Stomach (tissue), 9 donors: ENCODE results near the gene NINL. TPM values are rescaled to one million over a fixed set of nuclear protein-coding genes. Genes with fewer than 3 reads are reported as not detected.
A peak's percentile ranks its signal among the peaks of the same experiment; 100 is the strongest.

Source experiments
- DNase-seq, 2 donors: peaks; one replicate each; pipeline versions ENCODE4 v3.0.0 to v3.0.0-alpha.2; 2013 to 2019
- H3K27ac ChIP-seq, 5 donors: fragments of 200-600 bp in 4 of 5; sonication (generic) in 4 of 5; one replicate each; pipeline ENCODE4 v1.5.1; 2013 to 2019; ENCODE audit warnings: mild to moderate bottlenecking in 1 of 5, moderate library complexity in 1 of 5
- H3K27me3 ChIP-seq, 3 donors: fragments of 200-600 bp; sonication (generic); one replicate each; pipeline ENCODE4 v1.5.1; 2017 to 2019; ENCODE audit warnings: mixed run types in 1 of 3
- H3K36me3 ChIP-seq, 4 donors: fragments of 200-600 bp; sonication (generic); 1 replicate in 3 of 4; 2 replicates in 1 of 4; pipeline ENCODE4 v1.5.1; 2016 to 2019
- H3K4me1 ChIP-seq, 4 donors: fragments of 200-600 bp; sonication (generic); one replicate each; pipeline ENCODE4 v1.5.1; 2016 to 2019
- H3K4me3 ChIP-seq, 4 donors: fragments of 200-600 bp; sonication (generic) in 3 of 4; one replicate each; pipeline ENCODE4 v1.5.1; 2016 to 2019; ENCODE audit warnings: mild to moderate bottlenecking in 1 of 4
- H3K9me3 ChIP-seq, 4 donors: fragments of 200-600 bp; sonication (generic); one replicate each; pipeline ENCODE4 v1.5.1; 2016 to 2019
- EP300 ChIP-seq: sonication (generic); formaldehyde crosslinking; IDR thresholded peaks from one replicate; pipeline ENCODE4 v1.6.1; 2017; ENCODE audit warnings: antibody characterized with exemption
- POLR2A ChIP-seq, 4 donors: fragments of 450-650 bp; IDR thresholded peaks; one replicate each; pipeline ENCODE4 v1.6.1; 2016; ENCODE audit warnings: antibody characterized with exemption in 4 of 4, control low read depth in 2 of 4, mild to moderate bottlenecking in 1 of 4, moderate library complexity in 1 of 4
- POLR2AphosphoS5 ChIP-seq, 3 donors: sonication (generic); formaldehyde crosslinking; IDR thresholded peaks; one replicate each; pipeline ENCODE4 v1.6.1; 2016; ENCODE audit warnings: antibody characterized with exemption in 3 of 3
- WGBS, 5 donors: extraction: QIAGEN DNeasy Blood & Tissue Kit in 3 of 5; methylation state at CpG; one replicate each; pipeline versions ENCODE4 v1.1.5 to v1.1.7; 2013 to 2018; 5-methylcytosine and 5-hydroxymethylcytosine counted together
- intact Hi-C: fragments of 100-400 bp; cut with DNase I; formaldehyde crosslinking; loops from one replicate; pipeline ENCODE4 v1.15.1; 2023; ENCODE audit warnings: low total_unique reads
- polyA plus RNA-seq, 3 donors: library from polyadenylated mRNA; stranded (reverse); fragments of 200-250 nt; gene quantifications; one replicate each; pipeline ENCODE4 v1.2.3, GENCODE V29; 2013
- total RNA-seq, 5 donors: library from RNA; depleted of rRNA; stranded (reverse); fragments of >200 nt; gene quantifications; one replicate each; pipeline versions ENCODE4 v1.1.0 to v1.2.3, GENCODE V29; 2014 to 2016
- TF ChIP-seq, protein P1 (sequence below), 7 experiments: fragments of 450-650 bp in 4 of 7; fragments of 200-600 bp in 3 of 7; sonication (generic) in 3 of 7; IDR thresholded peaks; one replicate each; pipeline ENCODE4 v1.5.1; 2016 to 2019; ENCODE audit warnings: antibody characterized with exemption in 7 of 7, control low read depth in 2 of 7, mild to moderate bottlenecking in 1 of 7
- donor health status: healthy with polysubstance abuse.
- donor health status: Bipolar disorder and iron deficiency.
- donor health status: healthy.

Gene NINL
- total and polyA plus RNA-seq, 8 donors: 3.1 to 34.8 (median 11.5) TPM

DNA sequence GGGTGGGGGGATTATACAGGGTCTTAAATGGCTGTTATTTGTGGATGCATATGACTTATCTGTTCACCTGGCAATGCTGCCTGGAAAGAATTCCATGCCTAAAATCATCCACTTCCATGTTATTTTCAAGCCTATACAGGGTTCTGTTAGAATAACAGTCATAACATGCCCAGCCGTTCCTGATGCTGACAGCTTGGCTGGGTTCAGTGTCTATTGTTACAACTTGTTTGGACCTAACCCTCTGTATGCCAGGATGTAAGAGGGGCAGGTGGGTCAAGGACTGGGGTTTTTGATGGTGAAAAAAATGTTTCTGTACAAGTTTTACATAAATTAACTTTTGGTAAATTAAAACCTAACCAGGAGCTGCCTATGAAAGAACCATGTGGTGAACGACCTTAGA is 98.0 kb downstream of the NINL start:
- H3K36me3 ChIP-seq: peaks cover 0 to 90% (median 59%) of the 10 kb centered on the region in 4 donors
- intact Hi-C loops: no loop called here
- TF ChIP-seq POLR2AphosphoS5 (IDR thresholded peaks at IDR 0.05) (no peak), POLR2A (IDR thresholded peaks at IDR 0.05) (no peak), EP300 (no peak)
- TF ChIP-seq, protein P1, sequence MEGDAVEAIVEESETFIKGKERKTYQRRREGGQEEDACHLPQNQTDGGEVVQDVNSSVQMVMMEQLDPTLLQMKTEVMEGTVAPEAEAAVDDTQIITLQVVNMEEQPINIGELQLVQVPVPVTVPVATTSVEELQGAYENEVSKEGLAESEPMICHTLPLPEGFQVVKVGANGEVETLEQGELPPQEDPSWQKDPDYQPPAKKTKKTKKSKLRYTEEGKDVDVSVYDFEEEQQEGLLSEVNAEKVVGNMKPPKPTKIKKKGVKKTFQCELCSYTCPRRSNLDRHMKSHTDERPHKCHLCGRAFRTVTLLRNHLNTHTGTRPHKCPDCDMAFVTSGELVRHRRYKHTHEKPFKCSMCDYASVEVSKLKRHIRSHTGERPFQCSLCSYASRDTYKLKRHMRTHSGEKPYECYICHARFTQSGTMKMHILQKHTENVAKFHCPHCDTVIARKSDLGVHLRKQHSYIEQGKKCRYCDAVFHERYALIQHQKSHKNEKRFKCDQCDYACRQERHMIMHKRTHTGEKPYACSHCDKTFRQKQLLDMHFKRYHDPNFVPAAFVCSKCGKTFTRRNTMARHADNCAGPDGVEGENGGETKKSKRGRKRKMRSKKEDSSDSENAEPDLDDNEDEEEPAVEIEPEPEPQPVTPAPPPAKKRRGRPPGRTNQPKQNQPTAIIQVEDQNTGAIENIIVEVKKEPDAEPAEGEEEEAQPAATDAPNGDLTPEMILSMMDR (IDR thresholded peaks at IDR 0.05): no peak
- H3K9me3 ChIP-seq: no peaks in the 10 kb centered on the region
- H3K4me3 ChIP-seq: no peak overlapping the region
- DNase-seq: no peak
- H3K27me3 ChIP-seq: no peaks in the 10 kb centered on the region
- H3K4me1 ChIP-seq: no peaks in the 10 kb centered on the region
- WGBS, 5 donors: 37 to 59% (median 54%) methylated on average over 2 of the region's 2 CpGs
- no peak overlapping the region for H3K27ac ChIP-seq

DNA sequence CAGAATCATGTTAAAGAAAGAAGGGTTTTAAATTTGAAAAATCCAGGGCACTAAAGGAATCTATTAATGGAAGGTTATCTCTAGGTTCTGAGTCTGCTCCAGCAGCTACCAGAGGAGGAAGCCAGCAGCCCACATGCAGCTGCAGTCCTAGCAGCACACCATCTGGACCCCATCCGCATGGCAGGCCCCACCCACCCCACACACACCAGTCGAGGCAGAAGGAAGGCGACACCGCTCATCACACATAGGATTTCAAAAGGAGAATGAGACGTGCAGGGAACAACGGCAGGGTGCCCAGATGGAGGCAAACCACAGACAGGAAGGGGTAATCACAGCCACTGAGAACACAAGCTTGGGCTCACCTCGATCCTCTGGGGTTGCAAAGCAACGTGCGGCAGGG is 99.0 kb downstream of the NINL start:
- TF ChIP-seq POLR2AphosphoS5 (IDR thresholded peaks at IDR 0.05): no peak
- TF ChIP-seq, protein P1 (IDR thresholded peaks at IDR 0.05): no peak
- TF ChIP-seq EP300: no peak
- TF ChIP-seq POLR2A (IDR thresholded peaks at IDR 0.05): no peak
- H3K4me3 ChIP-seq: no peak overlapping the region
- no peaks in the 10 kb centered on the region for H3K4me1 ChIP-seq
- H3K27ac ChIP-seq: no peak overlapping the region
- H3K36me3 ChIP-seq: peaks cover 4 to 94% (median 65%) of the 10 kb centered on the region in 4 donors
- 44 to 75% (median 63%) methylated on average over 9 of the region's 9 CpGs for WGBS, 5 donors
- no peaks in the 10 kb centered on the region for H3K9me3 ChIP-seq
- H3K27me3 ChIP-seq: no peaks in the 10 kb centered on the region
- peak in 1 of 2 donors; percentile 34 for DNase-seq
- intact Hi-C loops: no loop called here

DNA sequence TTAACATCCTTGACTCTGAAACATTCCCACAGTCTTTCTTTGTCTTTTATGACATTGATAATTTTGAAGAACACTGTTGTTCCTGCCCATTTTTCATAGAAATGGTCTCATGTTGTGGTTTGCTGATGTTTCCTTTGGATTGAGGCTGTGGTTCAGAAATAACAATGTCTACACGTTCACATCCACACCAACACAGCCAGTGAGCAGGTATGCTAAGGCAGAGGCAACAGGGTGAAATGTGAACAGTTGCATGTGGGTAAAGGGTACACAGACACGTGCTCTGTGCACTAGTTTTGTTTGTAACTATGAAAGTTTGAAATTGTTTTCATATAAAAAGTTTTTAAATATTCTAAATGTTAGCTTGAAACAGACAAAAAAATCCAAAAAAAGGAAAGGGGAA is 99.5 kb downstream of the NINL start:
- H3K27me3 ChIP-seq: no peaks in the 10 kb centered on the region
- no peaks in the 10 kb centered on the region for H3K4me1 ChIP-seq
- DNase-seq: no peak
- WGBS, 5 donors: 58 to 74% (median 71%) methylated on average over 2 of the region's 2 CpGs
- H3K36me3 ChIP-seq: peaks cover 4 to 94% (median 66%) of the 10 kb centered on the region in 4 donors
- TF ChIP-seq, protein P1 (IDR thresholded peaks at IDR 0.05): no peak
- TF ChIP-seq POLR2A (IDR thresholded peaks at IDR 0.05) (no peak), POLR2AphosphoS5 (IDR thresholded peaks at IDR 0.05) (no peak), EP300 (no peak)
- H3K4me3 ChIP-seq: no peak overlapping the region
- intact Hi-C loops: no loop called here
- H3K27ac ChIP-seq: no peak overlapping the region
- H3K9me3 ChIP-seq: no peaks in the 10 kb centered on the region

DNA sequence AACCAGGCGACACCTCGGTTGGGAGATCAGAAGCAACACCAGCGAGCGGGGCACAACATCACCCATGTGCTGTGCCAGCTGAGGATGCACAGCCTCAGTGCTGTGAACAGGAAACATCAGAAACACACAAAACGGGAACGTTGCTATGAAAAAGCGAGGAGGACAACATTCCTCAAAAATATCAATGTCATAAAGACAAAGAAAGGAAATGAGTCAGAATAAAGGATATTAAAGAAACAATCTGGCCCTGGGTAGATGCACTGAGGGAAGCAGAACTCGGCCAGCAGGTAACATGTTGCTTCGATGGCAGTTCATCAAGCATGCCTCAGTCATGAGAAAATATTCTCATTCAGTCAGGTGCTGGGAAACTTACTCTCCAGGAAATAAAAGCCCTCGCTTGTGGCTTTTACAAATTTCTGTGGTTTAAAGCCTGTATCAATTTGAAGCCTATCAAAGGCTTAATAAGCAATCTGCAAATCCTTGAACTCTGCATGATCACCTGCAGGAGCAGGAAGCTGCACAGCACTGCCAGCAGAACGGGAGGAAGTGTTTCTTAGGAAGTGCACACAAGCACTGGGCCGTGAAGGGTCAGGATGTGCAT is 100.3 kb downstream of the NINL start:
- DNase-seq: no peak
- TF ChIP-seq, protein P1 (IDR thresholded peaks at IDR 0.05): no peak
- no peak for TF ChIP-seq EP300
- intact Hi-C loops: no loop called here
- Histone ChIP-seq H3K27ac (no peak overlapping the region), H3K4me1 (no peaks in the 10 kb centered on the region), H3K36me3 (peaks cover 4 to 95% (median 70%) of the 10 kb centered on the region in 4 donors), H3K9me3 (no peaks in the 10 kb centered on the region), H3K27me3 (no peaks in the 10 kb centered on the region), H3K4me3 (no peak overlapping the region)
- 64 to 74% (median 69%) methylated on average over 12 of the region's 12 CpGs for WGBS, 5 donors
